Calu3 (cell line): ENCODE results near the gene PTPRG. TPM values are rescaled to one million over a fixed set of nuclear protein-coding genes. Genes with fewer than 3 reads are reported as not detected.
"Not testable (repeated sequence)": the region's sequence is repeated elsewhere in the genome, so short reads cannot be mapped to it uniquely, and the experiment has no call there.

ENCODE experiments used
- BruUV-seq: library from RNA; stranded (reverse); fragments of 400-500 nt; replicated peaks from 2 replicates; lab custom pipeline; 2021; lab: Mats Ljungman, UMichigan
- CTCF ChIA-PET: fragments of 300-600 bp; sonication (Branson Sonifier 250); formaldehyde crosslinking; loops from one replicate; lab custom pipeline; 2022; ENCODE audit warnings: antibody characterized with exemption; lab: Charles Lee
- DNase-seq: peaks from one replicate; pipeline ENCODE4 v3.0.0; 2022
- H3K27ac Mint-ChIP-seq: one replicate; pipeline ENCODE4 v1.8.0; 2022; ENCODE audit warnings: mixed read lengths; ENCODE audit not compliant: unreplicated experiment
- H3K27me3 Mint-ChIP-seq: one replicate; pipeline ENCODE4 v1.8.0; 2022; ENCODE audit warnings: mixed read lengths; ENCODE audit not compliant: unreplicated experiment
- H3K36me3 Mint-ChIP-seq: one replicate; pipeline ENCODE4 v1.8.0; 2022; ENCODE audit warnings: mild to moderate bottlenecking, moderate library complexity, mixed read lengths; ENCODE audit not compliant: insufficient read depth, unreplicated experiment
- H3K4me1 Mint-ChIP-seq: one replicate; pipeline ENCODE4 v1.8.0; 2022; ENCODE audit warnings: mild to moderate bottlenecking, low read depth, mixed read lengths; ENCODE audit not compliant: unreplicated experiment
- H3K4me3 Mint-ChIP-seq: one replicate; pipeline ENCODE4 v1.8.0; 2022; ENCODE audit warnings: mild to moderate bottlenecking, low read depth, moderate library complexity, mixed read lengths; ENCODE audit not compliant: unreplicated experiment
- H3K9me3 Mint-ChIP-seq: one replicate; pipeline ENCODE4 v1.8.0; 2022; ENCODE audit warnings: low read depth, mixed read lengths; ENCODE audit not compliant: unreplicated experiment
- intact Hi-C: fragments of 100-400 bp; cut with micrococcal nuclease; formaldehyde crosslinking; loops from one replicate; pipeline ENCODE4 v1.10.0; 2022; ENCODE audit not compliant: unreplicated experiment
- total RNA-seq: library from RNA; stranded (reverse); gene quantifications from 2 replicates; pipeline ENCODE4 v1.2.3, GENCODE V29; 2022
- TF ChIP-seq, protein P1 (sequence below): fragments of 200-600 bp; IDR thresholded peaks from one replicate; pipeline ENCODE4 v1.8.0; 2022; ENCODE audit warnings: antibody characterized with exemption; ENCODE audit not compliant: unreplicated experiment

The PTPRG gene
- total RNA-seq, 1 experiment from 2014 or later, result 0.35 TPM

- no TSS peak for BruUV-seq
- Mint-ChIP-seq H3K4me1 (no peaks in the 10 kb centered on the region), H3K4me3 (no peak overlapping the region), H3K27ac (no peak overlapping the region), H3K9me3 (peaks cover 4% of the 10 kb centered on the region), H3K36me3 (no peaks in the 10 kb centered on the region), H3K27me3 (no peaks in the 10 kb centered on the region)
- intact Hi-C loops, result no loop called here
- CTCF ChIA-PET, result no interaction called here
- TF ChIP-seq, protein P1, sequence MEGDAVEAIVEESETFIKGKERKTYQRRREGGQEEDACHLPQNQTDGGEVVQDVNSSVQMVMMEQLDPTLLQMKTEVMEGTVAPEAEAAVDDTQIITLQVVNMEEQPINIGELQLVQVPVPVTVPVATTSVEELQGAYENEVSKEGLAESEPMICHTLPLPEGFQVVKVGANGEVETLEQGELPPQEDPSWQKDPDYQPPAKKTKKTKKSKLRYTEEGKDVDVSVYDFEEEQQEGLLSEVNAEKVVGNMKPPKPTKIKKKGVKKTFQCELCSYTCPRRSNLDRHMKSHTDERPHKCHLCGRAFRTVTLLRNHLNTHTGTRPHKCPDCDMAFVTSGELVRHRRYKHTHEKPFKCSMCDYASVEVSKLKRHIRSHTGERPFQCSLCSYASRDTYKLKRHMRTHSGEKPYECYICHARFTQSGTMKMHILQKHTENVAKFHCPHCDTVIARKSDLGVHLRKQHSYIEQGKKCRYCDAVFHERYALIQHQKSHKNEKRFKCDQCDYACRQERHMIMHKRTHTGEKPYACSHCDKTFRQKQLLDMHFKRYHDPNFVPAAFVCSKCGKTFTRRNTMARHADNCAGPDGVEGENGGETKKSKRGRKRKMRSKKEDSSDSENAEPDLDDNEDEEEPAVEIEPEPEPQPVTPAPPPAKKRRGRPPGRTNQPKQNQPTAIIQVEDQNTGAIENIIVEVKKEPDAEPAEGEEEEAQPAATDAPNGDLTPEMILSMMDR, result no peak
- DNase-seq, result no peak
Measured at GRCh38 chr3:61715886-61716527, 154.6 kb downstream of the PTPRG start.

- H3K36me3 Mint-ChIP-seq, H3K27ac Mint-ChIP-seq, H3K4me3 Mint-ChIP-seq, DNase-seq, H3K9me3 Mint-ChIP-seq, intact Hi-C loops, H3K27me3 Mint-ChIP-seq, BruUV-seq, CTCF ChIA-PET, H3K4me1 Mint-ChIP-seq: not testable (repeated sequence)
Measured at GRCh38 chr3:61716693-61717092, 155.3 kb downstream of the PTPRG start.

- no peak overlapping the region for H3K4me3 Mint-ChIP-seq
- H3K27ac Mint-ChIP-seq, result no peak overlapping the region
- no peaks in the 10 kb centered on the region for H3K27me3 Mint-ChIP-seq
- no peaks in the 10 kb centered on the region for H3K36me3 Mint-ChIP-seq
- H3K9me3 Mint-ChIP-seq, result peaks cover 5% of the 10 kb centered on the region
- BruUV-seq, result no TSS peak
- CTCF ChIA-PET, result no interaction called here
- TF ChIP-seq, protein P1, result no peak
- intact Hi-C loops, result no loop called here
- H3K4me1 Mint-ChIP-seq, result no peaks in the 10 kb centered on the region
- DNase-seq, result no peak
Measured at GRCh38 chr3:61718565-61718964, 157.2 kb downstream of the PTPRG start.

- DNase-seq, result no peak
- BruUV-seq, result no TSS peak
- CTCF ChIA-PET, result no interaction called here
- Mint-ChIP-seq H3K4me3 (no peak overlapping the region), H3K36me3 (no peaks in the 10 kb centered on the region), H3K27me3 (no peaks in the 10 kb centered on the region), H3K27ac (no peak overlapping the region), H3K9me3 (peaks cover 8% of the 10 kb centered on the region), H3K4me1 (no peaks in the 10 kb centered on the region)
- intact Hi-C loops, result no loop called here
- TF ChIP-seq, protein P1, result no peak
Measured at GRCh38 chr3:61719278-61719977, 158.1 kb downstream of the PTPRG start.

- Mint-ChIP-seq H3K27ac (no peak overlapping the region), H3K4me1 (no peaks in the 10 kb centered on the region), H3K36me3 (no peaks in the 10 kb centered on the region), H3K4me3 (no peak overlapping the region), H3K27me3 (no peaks in the 10 kb centered on the region), H3K9me3 (peaks cover 14% of the 10 kb centered on the region)
- DNase-seq, result no peak
- intact Hi-C loops, result no loop called here
- TF ChIP-seq, protein P1, result no peak
- CTCF ChIA-PET, result no interaction called here
- no TSS peak for BruUV-seq
Measured at GRCh38 chr3:61723038-61723437, 161.7 kb downstream of the PTPRG start.
